ENCODE data around the gene GCAT. TPM values are rescaled to one million over a fixed set of nuclear protein-coding genes. Genes with fewer than 3 reads are reported as not detected.

The GCAT gene
- total and polyA plus RNA-seq, 9 of the 15 experiments (the other 6 are each of a cell fraction or from before 2014, with no cell fraction given): 1.9 to 69.9 (median 26.4) TPM

DNA sequence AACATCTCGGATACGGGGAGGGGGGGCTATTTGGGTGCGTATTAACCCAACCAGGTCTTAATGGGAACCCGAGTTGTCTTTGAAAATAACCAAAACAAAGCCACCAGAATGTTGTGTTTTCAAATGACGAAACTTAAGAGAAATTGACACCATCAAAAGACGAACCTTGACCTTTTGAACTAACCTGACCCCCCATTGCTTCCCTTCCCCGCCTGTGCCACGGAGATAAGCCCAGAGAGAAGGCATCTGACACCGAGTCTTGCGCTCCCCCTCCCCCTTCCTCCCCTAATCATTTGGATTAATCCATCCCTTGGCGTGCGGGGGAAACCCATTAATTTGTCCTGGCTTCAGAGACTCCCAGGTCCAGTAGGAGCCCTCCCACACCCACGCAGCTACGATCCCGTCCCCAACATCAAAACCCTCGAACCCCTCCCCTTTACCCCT, 4.5 kb upstream of the GCAT start (continued):
- TF ChIP-seq, protein P1, sequence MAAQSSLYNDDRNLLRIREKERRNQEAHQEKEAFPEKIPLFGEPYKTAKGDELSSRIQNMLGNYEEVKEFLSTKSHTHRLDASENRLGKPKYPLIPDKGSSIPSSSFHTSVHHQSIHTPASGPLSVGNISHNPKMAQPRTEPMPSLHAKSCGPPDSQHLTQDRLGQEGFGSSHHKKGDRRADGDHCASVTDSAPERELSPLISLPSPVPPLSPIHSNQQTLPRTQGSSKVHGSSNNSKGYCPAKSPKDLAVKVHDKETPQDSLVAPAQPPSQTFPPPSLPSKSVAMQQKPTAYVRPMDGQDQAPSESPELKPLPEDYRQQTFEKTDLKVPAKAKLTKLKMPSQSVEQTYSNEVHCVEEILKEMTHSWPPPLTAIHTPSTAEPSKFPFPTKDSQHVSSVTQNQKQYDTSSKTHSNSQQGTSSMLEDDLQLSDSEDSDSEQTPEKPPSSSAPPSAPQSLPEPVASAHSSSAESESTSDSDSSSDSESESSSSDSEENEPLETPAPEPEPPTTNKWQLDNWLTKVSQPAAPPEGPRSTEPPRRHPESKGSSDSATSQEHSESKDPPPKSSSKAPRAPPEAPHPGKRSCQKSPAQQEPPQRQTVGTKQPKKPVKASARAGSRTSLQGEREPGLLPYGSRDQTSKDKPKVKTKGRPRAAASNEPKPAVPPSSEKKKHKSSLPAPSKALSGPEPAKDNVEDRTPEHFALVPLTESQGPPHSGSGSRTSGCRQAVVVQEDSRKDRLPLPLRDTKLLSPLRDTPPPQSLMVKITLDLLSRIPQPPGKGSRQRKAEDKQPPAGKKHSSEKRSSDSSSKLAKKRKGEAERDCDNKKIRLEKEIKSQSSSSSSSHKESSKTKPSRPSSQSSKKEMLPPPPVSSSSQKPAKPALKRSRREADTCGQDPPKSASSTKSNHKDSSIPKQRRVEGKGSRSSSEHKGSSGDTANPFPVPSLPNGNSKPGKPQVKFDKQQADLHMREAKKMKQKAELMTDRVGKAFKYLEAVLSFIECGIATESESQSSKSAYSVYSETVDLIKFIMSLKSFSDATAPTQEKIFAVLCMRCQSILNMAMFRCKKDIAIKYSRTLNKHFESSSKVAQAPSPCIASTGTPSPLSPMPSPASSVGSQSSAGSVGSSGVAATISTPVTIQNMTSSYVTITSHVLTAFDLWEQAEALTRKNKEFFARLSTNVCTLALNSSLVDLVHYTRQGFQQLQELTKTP (IDR thresholded peaks at IDR 0.05; ENCODE audit: low read depth in 1 of 2, partially characterized antibody in 2 of 2): peak in 1 of 2 experiments; percentile 84
- TF ChIP-seq, protein P2, sequence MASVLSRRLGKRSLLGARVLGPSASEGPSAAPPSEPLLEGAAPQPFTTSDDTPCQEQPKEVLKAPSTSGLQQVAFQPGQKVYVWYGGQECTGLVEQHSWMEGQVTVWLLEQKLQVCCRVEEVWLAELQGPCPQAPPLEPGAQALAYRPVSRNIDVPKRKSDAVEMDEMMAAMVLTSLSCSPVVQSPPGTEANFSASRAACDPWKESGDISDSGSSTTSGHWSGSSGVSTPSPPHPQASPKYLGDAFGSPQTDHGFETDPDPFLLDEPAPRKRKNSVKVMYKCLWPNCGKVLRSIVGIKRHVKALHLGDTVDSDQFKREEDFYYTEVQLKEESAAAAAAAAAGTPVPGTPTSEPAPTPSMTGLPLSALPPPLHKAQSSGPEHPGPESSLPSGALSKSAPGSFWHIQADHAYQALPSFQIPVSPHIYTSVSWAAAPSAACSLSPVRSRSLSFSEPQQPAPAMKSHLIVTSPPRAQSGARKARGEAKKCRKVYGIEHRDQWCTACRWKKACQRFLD (CRISPR knock-in tag; IDR thresholded peaks at IDR 0.05): peak; percentile 87
- TF ChIP-seq EWSR1 (IDR thresholded peaks at IDR 0.05; ENCODE audit: borderline replicate concordance, low read depth, partially characterized antibody) (no peak), CTBP1 (IDR thresholded peaks at IDR 0.05; ENCODE audit: borderline replicate concordance) (peak; percentile 77), CXXC5 (CRISPR knock-in tag; IDR thresholded peaks at IDR 0.05) (peak; percentile 94), STAG1 (CRISPR knock-in tag; IDR thresholded peaks at IDR 0.05; ENCODE audit: borderline replicate concordance) (no peak), POLR2AphosphoS2 (IDR thresholded peaks at IDR 0.05; ENCODE audit: low read length) (no peak), TEAD1 (CRISPR knock-in tag; IDR thresholded peaks at IDR 0.05) (peak in 1 of 2 experiments; percentile 37; a peak in 1 of 4 replicates), ETV6 (IDR thresholded peaks at IDR 0.05; ENCODE audit: borderline replicate concordance in 1 of 2, low read depth in 2 of 2, low read length in 1 of 2) (0 out of 4 replicates have a peak, but pooled peaks of 1 of the 2 experiments have one; percentile 11), ETV6 (CRISPR knock-in tag; IDR thresholded peaks at IDR 0.05; ENCODE audit: borderline replicate concordance) (no peak), POLR2G (IDR thresholded peaks at IDR 0.05; ENCODE audit: low read depth, low read length) (no peak)
- TF ChIP-seq, protein P3, sequence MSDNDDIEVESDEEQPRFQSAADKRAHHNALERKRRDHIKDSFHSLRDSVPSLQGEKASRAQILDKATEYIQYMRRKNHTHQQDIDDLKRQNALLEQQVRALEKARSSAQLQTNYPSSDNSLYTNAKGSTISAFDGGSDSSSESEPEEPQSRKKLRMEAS (CRISPR knock-in tag; IDR thresholded peaks at IDR 0.05): no peak; the same call in 1 of the 2 replicates
- TF ChIP-seq, protein P4, sequence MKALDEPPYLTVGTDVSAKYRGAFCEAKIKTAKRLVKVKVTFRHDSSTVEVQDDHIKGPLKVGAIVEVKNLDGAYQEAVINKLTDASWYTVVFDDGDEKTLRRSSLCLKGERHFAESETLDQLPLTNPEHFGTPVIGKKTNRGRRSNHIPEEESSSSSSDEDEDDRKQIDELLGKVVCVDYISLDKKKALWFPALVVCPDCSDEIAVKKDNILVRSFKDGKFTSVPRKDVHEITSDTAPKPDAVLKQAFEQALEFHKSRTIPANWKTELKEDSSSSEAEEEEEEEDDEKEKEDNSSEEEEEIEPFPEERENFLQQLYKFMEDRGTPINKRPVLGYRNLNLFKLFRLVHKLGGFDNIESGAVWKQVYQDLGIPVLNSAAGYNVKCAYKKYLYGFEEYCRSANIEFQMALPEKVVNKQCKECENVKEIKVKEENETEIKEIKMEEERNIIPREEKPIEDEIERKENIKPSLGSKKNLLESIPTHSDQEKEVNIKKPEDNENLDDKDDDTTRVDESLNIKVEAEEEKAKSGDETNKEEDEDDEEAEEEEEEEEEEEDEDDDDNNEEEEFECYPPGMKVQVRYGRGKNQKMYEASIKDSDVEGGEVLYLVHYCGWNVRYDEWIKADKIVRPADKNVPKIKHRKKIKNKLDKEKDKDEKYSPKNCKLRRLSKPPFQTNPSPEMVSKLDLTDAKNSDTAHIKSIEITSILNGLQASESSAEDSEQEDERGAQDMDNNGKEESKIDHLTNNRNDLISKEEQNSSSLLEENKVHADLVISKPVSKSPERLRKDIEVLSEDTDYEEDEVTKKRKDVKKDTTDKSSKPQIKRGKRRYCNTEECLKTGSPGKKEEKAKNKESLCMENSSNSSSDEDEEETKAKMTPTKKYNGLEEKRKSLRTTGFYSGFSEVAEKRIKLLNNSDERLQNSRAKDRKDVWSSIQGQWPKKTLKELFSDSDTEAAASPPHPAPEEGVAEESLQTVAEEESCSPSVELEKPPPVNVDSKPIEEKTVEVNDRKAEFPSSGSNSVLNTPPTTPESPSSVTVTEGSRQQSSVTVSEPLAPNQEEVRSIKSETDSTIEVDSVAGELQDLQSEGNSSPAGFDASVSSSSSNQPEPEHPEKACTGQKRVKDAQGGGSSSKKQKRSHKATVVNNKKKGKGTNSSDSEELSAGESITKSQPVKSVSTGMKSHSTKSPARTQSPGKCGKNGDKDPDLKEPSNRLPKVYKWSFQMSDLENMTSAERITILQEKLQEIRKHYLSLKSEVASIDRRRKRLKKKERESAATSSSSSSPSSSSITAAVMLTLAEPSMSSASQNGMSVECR (CRISPR knock-in tag; IDR thresholded peaks at IDR 0.05): 0 out of 2 replicates have a peak, but pooled peaks have one; percentile 37
- TF ChIP-seq, protein P5, sequence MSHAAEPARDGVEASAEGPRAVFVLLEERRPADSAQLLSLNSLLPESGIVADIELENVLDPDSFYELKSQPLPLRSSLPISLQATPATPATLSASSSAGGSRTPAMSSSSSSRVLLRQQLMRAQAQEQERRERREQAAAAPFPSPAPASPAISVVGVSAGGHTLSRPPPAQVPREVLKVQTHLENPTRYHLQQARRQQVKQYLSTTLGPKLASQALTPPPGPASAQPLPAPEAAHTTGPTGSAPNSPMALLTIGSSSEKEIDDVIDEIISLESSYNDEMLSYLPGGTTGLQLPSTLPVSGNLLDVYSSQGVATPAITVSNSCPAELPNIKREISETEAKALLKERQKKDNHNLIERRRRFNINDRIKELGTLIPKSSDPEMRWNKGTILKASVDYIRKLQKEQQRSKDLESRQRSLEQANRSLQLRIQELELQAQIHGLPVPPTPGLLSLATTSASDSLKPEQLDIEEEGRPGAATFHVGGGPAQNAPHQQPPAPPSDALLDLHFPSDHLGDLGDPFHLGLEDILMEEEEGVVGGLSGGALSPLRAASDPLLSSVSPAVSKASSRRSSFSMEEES (CRISPR knock-in tag; IDR thresholded peaks at IDR 0.05): no peak
